ENCODE measurements around the gene CCM2L.

DNA sequence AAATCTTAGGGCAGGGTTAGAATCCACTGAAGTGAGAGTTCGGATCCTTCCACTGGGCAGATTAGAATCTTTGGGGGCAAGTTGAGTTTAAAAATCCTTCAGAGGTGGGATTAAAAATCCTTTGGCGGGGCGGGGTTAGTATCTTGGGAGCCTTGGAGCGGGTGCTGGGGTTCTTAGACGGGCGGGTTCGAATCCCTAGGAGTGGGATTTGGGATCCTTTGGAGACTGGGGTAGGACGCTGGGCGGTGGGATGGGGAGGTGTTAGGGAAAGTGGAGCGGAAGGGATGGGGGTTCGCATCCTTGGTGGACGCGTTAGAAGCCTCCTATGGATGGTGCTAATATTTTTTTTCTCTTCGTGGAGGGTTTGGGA, 41.5 kb downstream of the CCM2L start:
- TF ChIP-seq, protein P1, sequence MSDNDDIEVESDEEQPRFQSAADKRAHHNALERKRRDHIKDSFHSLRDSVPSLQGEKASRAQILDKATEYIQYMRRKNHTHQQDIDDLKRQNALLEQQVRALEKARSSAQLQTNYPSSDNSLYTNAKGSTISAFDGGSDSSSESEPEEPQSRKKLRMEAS (IDR thresholded peaks at IDR 0.05), result no peak
- TF ChIP-seq RAD21 (conservative IDR thresholded peaks at IDR 0.05 in 1 of 2, IDR thresholded peaks at IDR 0.05 in 1 of 2), result no peak
